HEK293 (cell line): ENCODE measurements around the gene TPRN.

Source experiments
- CTCF ChIA-PET: fragments of 350-600 bp; formaldehyde crosslinking; extraction: SDS; loops from one replicate; lab custom pipeline; 2021; ENCODE audit warnings: antibody characterized with exemption; lab: Yijun Ruan, JAX
- POLR2A ChIA-PET: fragments of 300-600 bp; formaldehyde crosslinking; extraction: SDS; loops from one replicate; lab custom pipeline; 2020; ENCODE audit warnings: antibody characterized with exemption, inconsistent platforms; lab: Yijun Ruan, JAX
- H3K27ac ChIP-seq: fragments of 200-500 bp; sonication (Bioruptor generic); 2 replicates; pipeline ENCODE4 v1.5.1; 2014; ENCODE audit warnings: low read depth, low read length, control low read depth, inconsistent platforms; ENCODE audit errors: extremely low read depth
- H3K36me3 ChIP-seq, 2 experiments: fragments of 200-500 bp in 1 of 2; sonication (Bioruptor generic) in 1 of 2; 1 replicate in 1 of 2; 2 replicates in 1 of 2; pipeline ENCODE4 v1.5.1; 2014 to 2017; ENCODE audit warnings: inconsistent platforms in 2 of 2, low read length in 2 of 2; ENCODE audit not compliant: control insufficient read depth in 2 of 2, insufficient read depth in 1 of 2
- H3K4me1 ChIP-seq: fragments of 200-500 bp; sonication (Bioruptor generic); 2 replicates; pipeline ENCODE4 v1.5.1; 2014; ENCODE audit warnings: mild to moderate bottlenecking, low read length, inconsistent platforms; ENCODE audit not compliant: control insufficient read depth, insufficient read depth
- H3K4me3 ChIP-seq: 2 replicates; pipeline ENCODE4 v1.5.1; 2011; ENCODE audit warnings: low read depth, mild to moderate bottlenecking, control low read depth, low read length, moderate library complexity
- H3K9me3 ChIP-seq: fragments of 200-500 bp; sonication (Bioruptor generic); 2 replicates; pipeline ENCODE4 v1.5.1; 2014; ENCODE audit warnings: low read depth, low read length, inconsistent platforms; ENCODE audit not compliant: control insufficient read depth, insufficient read depth
- BCL11B ChIP-seq: fragments of 450-650 bp; formaldehyde crosslinking; IDR thresholded peaks from 2 replicates; pipeline ENCODE4 v1.5.1; 2016; ENCODE audit warnings: low read depth, missing biosample characterization, missing genetic modification characterization
- GLIS2 ChIP-seq: fragments of 450-650 bp; formaldehyde crosslinking; IDR thresholded peaks from 2 replicates; pipeline ENCODE4 v1.5.1; 2016; ENCODE audit warnings: missing biosample characterization, missing genetic modification characterization
- INSM2 ChIP-seq: fragments of 450-650 bp; formaldehyde crosslinking; IDR thresholded peaks from 2 replicates; pipeline ENCODE4 v1.5.1; 2016; ENCODE audit warnings: missing biosample characterization, missing genetic modification characterization
- SP3 ChIP-seq: fragments of 450-650 bp; formaldehyde crosslinking; IDR thresholded peaks from 2 replicates; pipeline ENCODE4 v1.5.1; 2016; ENCODE audit warnings: missing biosample characterization, missing genetic modification characterization
- ZNF280C ChIP-seq: fragments of 450-650 bp; formaldehyde crosslinking; IDR thresholded peaks from 2 replicates; pipeline ENCODE4 v1.5.1; 2016; ENCODE audit warnings: missing biosample characterization, missing genetic modification characterization
- ZNF292 ChIP-seq: fragments of 450-650 bp; formaldehyde crosslinking; IDR thresholded peaks from 2 replicates; pipeline ENCODE4 v1.5.1; 2016; ENCODE audit warnings: low read depth, missing biosample characterization, missing genetic modification characterization, borderline replicate concordance
- ZNF341 ChIP-seq: fragments of 450-650 bp; formaldehyde crosslinking; IDR thresholded peaks from 2 replicates; pipeline ENCODE4; 2016; ENCODE audit warnings: low read depth, missing biosample characterization, missing genetic modification characterization
- ZNF391 ChIP-seq: fragments of 450-650 bp; formaldehyde crosslinking; IDR thresholded peaks from 2 replicates; pipeline ENCODE4 v1.5.1; 2016; ENCODE audit warnings: low read depth, missing biosample characterization, missing genetic modification characterization, borderline replicate concordance
- ZNF426 ChIP-seq: fragments of 450-650 bp; formaldehyde crosslinking; IDR thresholded peaks from 2 replicates; pipeline ENCODE4 v1.5.1; 2017; ENCODE audit warnings: missing biosample characterization, missing genetic modification characterization, mild to moderate bottlenecking, inconsistent platforms, moderate library complexity
- ZNF580 ChIP-seq: fragments of 450-650 bp; formaldehyde crosslinking; IDR thresholded peaks from 2 replicates; pipeline ENCODE4 v1.5.1; 2016; ENCODE audit warnings: missing biosample characterization, missing genetic modification characterization
- ZNF596 ChIP-seq: fragments of 450-650 bp; IDR thresholded peaks from 2 replicates; pipeline ENCODE4 v1.5.0; 2018; ENCODE audit warnings: missing biosample characterization, mild to moderate bottlenecking, missing genetic modification characterization, moderate library complexity
- ZNF600 ChIP-seq: fragments of 450-650 bp; formaldehyde crosslinking; IDR thresholded peaks from 2 replicates; pipeline ENCODE4 v1.5.1; 2016; ENCODE audit warnings: missing biosample characterization, missing genetic modification characterization
- ZNF704 ChIP-seq: fragments of 450-650 bp; formaldehyde crosslinking; IDR thresholded peaks from 2 replicates; pipeline ENCODE4 v1.5.1; 2016; ENCODE audit warnings: missing biosample characterization, missing genetic modification characterization
- ZSCAN30 ChIP-seq: fragments of 450-650 bp; IDR thresholded peaks from 2 replicates; pipeline ENCODE4 v1.5.1; 2018; ENCODE audit warnings: missing biosample characterization, mild to moderate bottlenecking, missing genetic modification characterization, moderate library complexity

The TPRN gene

DNA sequence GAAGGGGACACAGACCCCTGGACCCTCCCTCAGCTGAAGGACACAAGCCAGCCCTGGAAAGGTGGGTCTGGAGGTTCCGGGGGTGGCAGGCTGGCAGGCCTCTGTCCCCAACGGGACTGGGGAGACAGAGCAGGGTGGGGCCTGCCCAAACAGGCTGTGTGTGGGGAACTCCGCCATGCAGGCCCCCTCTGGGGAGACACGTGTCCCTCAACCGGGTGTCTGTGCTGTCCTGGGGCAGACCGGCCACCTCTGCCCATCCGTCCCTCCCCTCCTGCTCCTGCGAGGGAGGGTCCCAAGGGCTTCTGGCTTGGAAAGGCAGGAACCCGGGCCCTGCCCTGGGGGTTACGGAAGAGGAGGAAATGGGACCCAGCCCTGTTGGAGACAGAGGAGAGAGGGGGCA is 31.6 kb upstream of the TPRN start:
- H3K4me1 ChIP-seq: no peaks in the 10 kb centered on the region; the same call in 1 of the 2 replicates
- POLR2A ChIA-PET: interaction anchor here (0.6 kb wide), 2 partner anchors 13 to 107 kb away, joined by 3 to 6 read pairs; no protein-coding TSS in a partner anchor

GRCh38 chr9:137231372-137232039 is 31.0 kb upstream of the TPRN start:
- TF ChIP-seq ZNF341 (tag by site-specific recombination) (0 out of 2 replicates have a peak, but pooled peaks have one; percentile 12), ZNF280C (tag by site-specific recombination) (no peak), ZNF600 (tag by site-specific recombination) (no peak), BCL11B (tag by site-specific recombination) (peak; percentile 18; the same call in 1 of the 2 replicates), ZSCAN30 (tag by site-specific recombination) (no peak), ZNF596 (tag by site-specific recombination) (no peak), ZNF391 (tag by site-specific recombination) (no peak), GLIS2 (0 out of 2 replicates have a peak, but pooled peaks have one; percentile 12), ZNF292 (tag by site-specific recombination) (no peak), ZNF704 (no peak), INSM2 (tag by site-specific recombination) (no peak)
- H3K36me3 ChIP-seq: no peaks in the 10 kb centered on the region
- CTCF ChIA-PET: no interaction called here
- no peaks in the 10 kb centered on the region for H3K4me1 ChIP-seq
- no peaks in the 10 kb centered on the region for H3K9me3 ChIP-seq
- H3K27ac ChIP-seq: no peak overlapping the region
- POLR2A ChIA-PET: interaction anchor here (0.8 kb wide), 1 partner anchor 23 kb away, joined by 3 read pairs; no protein-coding TSS in a partner anchor
- H3K4me3 ChIP-seq: no peak overlapping the region

More for the DNA sequence above, 31.6 kb upstream of the TPRN start:
- CTCF ChIA-PET: no interaction called here
- Histone ChIP-seq H3K9me3 (no peaks in the 10 kb centered on the region), H3K36me3 (no peaks in the 10 kb centered on the region), H3K27ac (no peak overlapping the region), H3K4me3 (no peak overlapping the region)
- TF ChIP-seq GLIS2 (0 out of 2 replicates have a peak, but pooled peaks have one; percentile 9), ZNF580 (tag by site-specific recombination) (no peak)

DNA sequence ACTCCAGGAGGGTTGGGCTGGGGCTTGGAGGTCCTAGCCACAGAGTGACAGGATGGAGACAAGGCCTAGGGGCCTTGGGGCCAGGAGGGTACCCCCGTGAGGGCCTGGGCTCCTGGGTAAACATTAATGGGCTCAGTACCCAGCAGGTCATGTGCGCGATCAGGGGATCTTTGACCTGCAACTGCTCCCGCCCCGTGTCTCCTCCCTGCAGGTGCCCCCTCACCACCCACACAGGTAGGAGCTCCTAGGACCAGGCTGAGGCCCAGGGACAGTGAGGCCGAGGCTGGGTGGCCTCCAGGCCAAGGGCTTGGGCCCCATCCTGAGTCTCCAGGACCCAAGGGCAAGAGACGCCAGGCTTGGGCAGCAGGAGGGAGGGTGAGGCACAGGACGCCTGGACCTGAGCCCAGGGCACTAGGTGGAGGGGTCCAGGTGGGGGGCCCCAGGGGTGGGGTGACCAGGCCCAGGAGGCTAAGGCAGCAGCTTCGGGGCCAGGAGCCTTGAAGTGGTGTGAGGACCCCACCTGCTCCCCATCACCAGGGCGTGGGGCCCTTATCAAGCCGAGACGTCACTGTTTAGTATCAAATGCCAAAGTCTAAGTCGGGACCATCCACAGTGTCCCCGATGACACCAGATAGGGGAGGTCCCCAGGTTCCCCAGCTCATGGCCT is 30.3 kb upstream of the TPRN start, which contains the start of gene SLC34A3:
Gene SLC34A3, plus strand, starts transcription at position 197 of the 667 bp plus-strand sequence. CDS start 802 bp downstream, outside the sequence.
- CTCF ChIA-PET: interaction anchor here (0.6 kb wide), 1 partner anchor 106 kb away, joined by 3 read pairs; no protein-coding TSS in a partner anchor
- POLR2A ChIA-PET: interaction anchor here (0.8 to 17.2 kb wide), 3 partner anchors 10 to 23 kb away, joined by 3 to 304 read pairs (median 234); partner anchors contain the start of genes NDOR1, TMEM203, TPRN and TUBB4B
- no peak within 1 kb of the TSS for H3K27ac ChIP-seq
- H3K4me1 ChIP-seq: no peaks in the 10 kb centered on the region
- no peaks in the 10 kb centered on the region for H3K9me3 ChIP-seq
- no peaks in the 10 kb centered on the region for H3K36me3 ChIP-seq
- H3K4me3 ChIP-seq: no peak within 1 kb of the TSS
- peak; percentile 24; the same call in 1 of the 2 replicates for TF ChIP-seq SP3 (tag by site-specific recombination)
- no peak for TF ChIP-seq ZNF426 (tag by site-specific recombination)
- TF ChIP-seq GLIS2: peak; percentile 52; the same call in 1 of the 2 replicates
